Parathyroid adenoma (tissue), 2 donors: ENCODE results near the gene SNAP47.

Experiments
- H2AFZ ChIP-seq: fragments of 300-600 bp; sonication (generic); one replicate; pipeline ENCODE4 v1.7.0; 2017; ENCODE audit warnings: antibody characterized with exemption, mild to moderate bottlenecking
- H3K27ac ChIP-seq: fragments of 300-600 bp; sonication (generic); one replicate; pipeline ENCODE4 v1.7.0; 2017
- H3K27me3 ChIP-seq: fragments of 300-600 bp; sonication (generic); one replicate; pipeline ENCODE4 v1.7.0; 2017; ENCODE audit warnings: low read length; ENCODE audit not compliant: control insufficient read depth, insufficient read depth
- H3K36me3 ChIP-seq: fragments of 300-600 bp; sonication (generic); one replicate; pipeline ENCODE4 v1.7.0; 2017; ENCODE audit warnings: low read length; ENCODE audit not compliant: control insufficient read depth, insufficient read depth
- H3K4me1 ChIP-seq: fragments of 300-600 bp; sonication (generic); one replicate; pipeline ENCODE4 v1.7.0; 2017; ENCODE audit warnings: control low read depth
- H3K4me2 ChIP-seq: fragments of 300-600 bp; sonication (generic); one replicate; pipeline ENCODE4 v1.7.0; 2017; ENCODE audit warnings: low read length
- H3K4me3 ChIP-seq: fragments of 300-600 bp; sonication (generic); one replicate; pipeline ENCODE4 v1.7.0; 2017; ENCODE audit warnings: low read depth, low read length
- H3K79me2 ChIP-seq: fragments of 300-600 bp; sonication (generic); one replicate; pipeline ENCODE4 v1.7.0; 2017; ENCODE audit warnings: control low read depth
- H3K9ac ChIP-seq: fragments of 300-600 bp; sonication (generic); one replicate; pipeline ENCODE4 v1.7.0; 2017; ENCODE audit warnings: mild to moderate bottlenecking
- H3K9me3 ChIP-seq: fragments of 300-600 bp; sonication (generic); one replicate; pipeline ENCODE4 v1.7.0; 2017; ENCODE audit warnings: low read length; ENCODE audit not compliant: control insufficient read depth
- TF ChIP-seq, protein P1 (sequence below): fragments of 300-600 bp; sonication (generic); IDR thresholded peaks from one replicate; pipeline ENCODE4 v1.7.0; 2017; ENCODE audit warnings: antibody characterized with exemption, mild to moderate bottlenecking
- donor health status: primary hyperparathyroidism.

The SNAP47 gene

DNA sequence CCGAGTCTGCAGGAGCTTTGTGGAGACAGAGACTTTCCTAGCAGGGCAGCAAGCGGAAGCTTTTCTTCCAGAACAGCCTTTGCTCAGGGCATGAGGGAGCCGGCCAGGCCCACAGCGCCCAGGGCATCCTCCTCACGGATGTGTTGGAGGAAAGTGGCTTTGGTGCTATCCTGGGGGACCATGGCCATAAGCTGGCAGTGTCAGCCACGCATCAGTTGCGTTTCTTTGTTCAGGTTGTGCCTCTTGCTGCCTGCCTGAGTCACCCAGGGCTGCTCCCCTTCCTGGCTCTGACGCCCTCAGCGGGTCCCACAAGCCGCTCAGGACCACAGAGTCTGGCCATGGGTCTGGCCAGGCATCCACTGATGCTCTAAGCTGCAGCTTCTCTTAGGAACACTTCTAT, 40.6 kb downstream of the SNAP47 start:
- Histone ChIP-seq H3K4me1 (no peaks in the 10 kb centered on the region), H3K4me2 (no peak overlapping the region), H3K9ac (no peak overlapping the region), H3K36me3 (no peaks in the 10 kb centered on the region), H3K9me3 (no peaks in the 10 kb centered on the region), H3K27ac (no peak overlapping the region), H3K79me2 (no peaks in the 10 kb centered on the region), H2AFZ (no peak overlapping the region), H3K27me3 (no peaks in the 10 kb centered on the region), H3K4me3 (no peak overlapping the region)
- TF ChIP-seq, protein P1, sequence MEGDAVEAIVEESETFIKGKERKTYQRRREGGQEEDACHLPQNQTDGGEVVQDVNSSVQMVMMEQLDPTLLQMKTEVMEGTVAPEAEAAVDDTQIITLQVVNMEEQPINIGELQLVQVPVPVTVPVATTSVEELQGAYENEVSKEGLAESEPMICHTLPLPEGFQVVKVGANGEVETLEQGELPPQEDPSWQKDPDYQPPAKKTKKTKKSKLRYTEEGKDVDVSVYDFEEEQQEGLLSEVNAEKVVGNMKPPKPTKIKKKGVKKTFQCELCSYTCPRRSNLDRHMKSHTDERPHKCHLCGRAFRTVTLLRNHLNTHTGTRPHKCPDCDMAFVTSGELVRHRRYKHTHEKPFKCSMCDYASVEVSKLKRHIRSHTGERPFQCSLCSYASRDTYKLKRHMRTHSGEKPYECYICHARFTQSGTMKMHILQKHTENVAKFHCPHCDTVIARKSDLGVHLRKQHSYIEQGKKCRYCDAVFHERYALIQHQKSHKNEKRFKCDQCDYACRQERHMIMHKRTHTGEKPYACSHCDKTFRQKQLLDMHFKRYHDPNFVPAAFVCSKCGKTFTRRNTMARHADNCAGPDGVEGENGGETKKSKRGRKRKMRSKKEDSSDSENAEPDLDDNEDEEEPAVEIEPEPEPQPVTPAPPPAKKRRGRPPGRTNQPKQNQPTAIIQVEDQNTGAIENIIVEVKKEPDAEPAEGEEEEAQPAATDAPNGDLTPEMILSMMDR: no peak

DNA sequence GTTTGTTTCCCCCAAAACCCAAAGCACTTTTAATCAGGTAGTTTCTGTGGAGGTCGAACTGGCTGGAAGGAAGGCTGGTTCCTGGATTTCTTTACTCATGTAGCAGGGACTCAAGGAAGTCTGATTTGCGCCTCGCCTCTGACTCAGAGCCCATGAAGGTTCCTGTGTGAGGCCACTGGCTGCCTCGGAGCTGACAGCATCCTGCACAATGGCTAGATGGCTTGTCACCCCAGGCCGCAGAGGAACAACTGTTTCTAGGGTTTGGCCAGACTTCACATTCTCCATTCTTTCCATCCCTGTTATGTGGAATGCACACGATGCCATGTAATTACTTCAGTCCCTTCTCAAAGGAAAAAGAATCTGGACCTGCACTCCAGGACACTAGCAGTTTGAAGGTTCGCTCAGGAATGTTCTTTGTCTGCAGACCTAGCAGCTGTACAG, 41.1 kb downstream of the SNAP47 start:
- H2AFZ ChIP-seq: no peak overlapping the region
- H3K4me2 ChIP-seq: no peak overlapping the region
- no peaks in the 10 kb centered on the region for H3K9me3 ChIP-seq
- no peak overlapping the region for H3K4me3 ChIP-seq
- H3K36me3 ChIP-seq: no peaks in the 10 kb centered on the region
- H3K9ac ChIP-seq: no peak overlapping the region
- H3K79me2 ChIP-seq: no peaks in the 10 kb centered on the region
- H3K27ac ChIP-seq: no peak overlapping the region
- H3K27me3 ChIP-seq: no peaks in the 10 kb centered on the region
- H3K4me1 ChIP-seq: no peaks in the 10 kb centered on the region
- TF ChIP-seq, protein P1: no peak

DNA sequence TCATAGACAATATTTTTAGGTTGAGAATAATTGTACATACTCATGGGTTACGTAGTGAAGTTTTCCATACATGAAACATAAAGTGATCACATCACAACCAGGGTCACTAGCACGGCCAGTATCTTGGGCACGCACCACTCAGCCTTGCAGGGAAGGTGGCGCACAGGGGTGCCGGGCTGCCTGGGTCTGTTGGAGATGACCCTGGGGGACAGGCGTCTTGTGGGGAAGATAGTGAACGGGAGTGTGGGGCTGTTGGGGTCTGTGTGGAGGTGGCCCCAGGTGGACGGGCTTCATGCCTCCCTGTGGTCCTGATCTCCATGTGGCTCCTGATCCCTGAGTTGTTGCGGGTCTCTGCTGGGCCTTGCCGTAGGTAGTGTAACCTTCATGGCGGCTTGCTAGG, 41.9 kb downstream of the SNAP47 start:
- H3K4me3 ChIP-seq: no peak overlapping the region

DNA sequence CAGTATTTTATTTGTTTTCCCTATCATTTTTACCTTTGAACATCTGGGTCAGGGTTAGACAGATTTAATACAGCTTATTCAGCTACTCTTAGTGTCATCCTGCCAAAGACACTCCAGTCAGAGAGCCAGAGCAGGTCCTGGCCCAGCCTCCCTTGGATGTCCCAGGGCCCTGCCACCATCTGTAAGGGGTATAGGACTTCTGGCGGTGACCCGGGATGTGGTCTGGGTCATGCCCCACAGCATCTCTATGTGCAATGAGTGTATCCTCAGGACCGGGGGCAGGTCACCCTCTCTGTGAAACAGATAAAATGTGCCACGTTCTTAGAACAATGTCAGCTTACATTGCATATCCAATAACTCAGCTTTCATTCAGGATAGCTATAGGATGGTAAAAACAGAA, 42.4 kb downstream of the SNAP47 start:
- Histone ChIP-seq H3K4me3 (no peak overlapping the region), H3K4me2 (no peak overlapping the region), H3K9me3 (no peaks in the 10 kb centered on the region), H3K27me3 (no peaks in the 10 kb centered on the region), H2AFZ (no peak overlapping the region), H3K9ac (no peak overlapping the region), H3K4me1 (no peaks in the 10 kb centered on the region), H3K27ac (no peak overlapping the region), H3K79me2 (no peaks in the 10 kb centered on the region), H3K36me3 (no peaks in the 10 kb centered on the region)
- TF ChIP-seq, protein P1: no peak

More for the DNA sequence above, 41.9 kb downstream of the SNAP47 start:
- Histone ChIP-seq H3K4me1 (no peaks in the 10 kb centered on the region), H2AFZ (no peak overlapping the region), H3K4me2 (no peak overlapping the region), H3K36me3 (no peaks in the 10 kb centered on the region), H3K9ac (no peak overlapping the region), H3K9me3 (no peaks in the 10 kb centered on the region), H3K27me3 (no peaks in the 10 kb centered on the region), H3K79me2 (no peaks in the 10 kb centered on the region), H3K27ac (no peak overlapping the region)
- TF ChIP-seq, protein P1: no peak

DNA sequence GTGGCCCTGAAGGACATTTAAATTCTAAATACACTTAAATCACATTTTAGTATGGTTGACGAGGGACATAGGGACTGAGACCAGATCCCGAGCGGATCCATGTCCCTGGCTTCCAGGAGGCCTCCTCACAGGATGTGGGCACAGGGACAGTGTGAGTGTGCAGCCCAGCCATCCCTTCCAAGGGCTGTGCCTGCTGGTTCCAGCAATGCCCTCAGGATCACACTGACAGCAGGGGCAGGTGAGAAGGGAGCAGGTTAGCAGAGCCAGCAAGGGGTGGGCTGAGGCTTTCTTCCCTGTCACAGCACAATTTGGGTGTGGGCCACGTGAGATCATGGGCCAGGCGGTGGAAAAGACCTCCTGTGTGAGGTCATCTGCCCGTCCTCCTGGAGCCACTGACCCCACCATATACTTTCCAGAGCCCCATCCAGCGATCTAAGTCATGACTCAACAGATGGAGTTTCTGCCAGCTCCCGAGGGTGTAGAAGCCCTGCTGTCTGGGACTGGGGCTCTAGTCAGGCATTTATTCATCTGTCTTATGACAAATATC, 43.2 kb downstream of the SNAP47 start:
- Histone ChIP-seq H3K4me1 (no peaks in the 10 kb centered on the region), H3K79me2 (no peaks in the 10 kb centered on the region), H3K27ac (no peak overlapping the region), H3K4me2 (no peak overlapping the region), H2AFZ (no peak overlapping the region), H3K9me3 (no peaks in the 10 kb centered on the region), H3K27me3 (no peaks in the 10 kb centered on the region), H3K4me3 (no peak overlapping the region), H3K36me3 (no peaks in the 10 kb centered on the region), H3K9ac (no peak overlapping the region)
- TF ChIP-seq, protein P1: no peak
